HUES6 (cell line): ENCODE data around the gene IL22RA1.

Source experiments
- H3K27ac ChIP-seq: 2 replicates; pipeline ENCODE4 v1.7.0; 2013; ENCODE audit warnings: low read depth, mild to moderate bottlenecking, low read length, inconsistent platforms
- H3K27me3 ChIP-seq: 2 replicates; pipeline ENCODE4 v1.6.1; 2013; ENCODE audit warnings: low read length; ENCODE audit not compliant: control insufficient read depth, insufficient read depth
- H3K36me3 ChIP-seq: 2 replicates; pipeline ENCODE4 v1.6.1; 2013; ENCODE audit warnings: low read length; ENCODE audit not compliant: control insufficient read depth, insufficient read depth
- H3K4me1 ChIP-seq: 2 replicates; pipeline ENCODE4 v1.6.1; 2013; ENCODE audit warnings: low read length; ENCODE audit not compliant: control insufficient read depth, insufficient read depth
- H3K4me3 ChIP-seq: 2 replicates; pipeline ENCODE4 v1.5.1; 2013; ENCODE audit warnings: low read depth, low read length
- H3K9ac ChIP-seq: one replicate; pipeline ENCODE4 v1.6.1; 2013; ENCODE audit warnings: mild to moderate bottlenecking, low read length
- H3K9me3 ChIP-seq: 2 replicates; pipeline ENCODE4 v1.6.1; 2013; ENCODE audit warnings: low read depth, low read length; ENCODE audit not compliant: control insufficient read depth, insufficient read depth

The IL22RA1 gene

GRCh38 chr1:24103879-24104278 lies 39.1 kb downstream of the IL22RA1 start:
- no peak overlapping the region for H3K4me3 ChIP-seq
- no peak overlapping the region for H3K27ac ChIP-seq
- H3K9me3 ChIP-seq, result no peaks in the 10 kb centered on the region
- H3K4me1 ChIP-seq, result peaks cover 24% of the 10 kb centered on the region
- no peaks in the 10 kb centered on the region for H3K36me3 ChIP-seq
- H3K9ac ChIP-seq, result no peak overlapping the region
- no peaks in the 10 kb centered on the region for H3K27me3 ChIP-seq

DNA sequence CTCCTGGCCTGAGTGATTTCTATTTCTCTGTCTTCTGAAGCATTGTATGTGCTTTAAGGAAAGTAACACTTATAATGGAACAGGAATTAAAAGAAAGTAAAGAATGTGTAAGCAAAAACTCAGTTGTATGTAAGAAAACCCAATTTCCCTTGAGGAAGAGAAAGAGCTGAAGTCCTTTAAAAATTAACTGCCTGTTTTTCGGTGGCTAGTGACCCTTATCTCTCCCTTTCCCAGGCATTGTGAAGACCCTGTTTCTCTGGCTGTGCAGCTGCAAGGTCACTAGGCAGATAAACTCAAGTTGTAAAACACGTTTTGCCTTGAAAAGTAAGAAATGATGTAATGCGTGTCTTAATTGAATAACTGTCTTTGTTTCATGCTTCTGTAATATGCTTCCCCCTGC lies 39.5 kb downstream of the IL22RA1 start:
- H3K4me3 ChIP-seq, result no peak overlapping the region
- no peaks in the 10 kb centered on the region for H3K27me3 ChIP-seq
- H3K9me3 ChIP-seq, result no peaks in the 10 kb centered on the region
- H3K9ac ChIP-seq, result no peak overlapping the region
- H3K27ac ChIP-seq, result no peak overlapping the region
- peaks cover 19% of the 10 kb centered on the region for H3K4me1 ChIP-seq
- no peaks in the 10 kb centered on the region for H3K36me3 ChIP-seq

DNA sequence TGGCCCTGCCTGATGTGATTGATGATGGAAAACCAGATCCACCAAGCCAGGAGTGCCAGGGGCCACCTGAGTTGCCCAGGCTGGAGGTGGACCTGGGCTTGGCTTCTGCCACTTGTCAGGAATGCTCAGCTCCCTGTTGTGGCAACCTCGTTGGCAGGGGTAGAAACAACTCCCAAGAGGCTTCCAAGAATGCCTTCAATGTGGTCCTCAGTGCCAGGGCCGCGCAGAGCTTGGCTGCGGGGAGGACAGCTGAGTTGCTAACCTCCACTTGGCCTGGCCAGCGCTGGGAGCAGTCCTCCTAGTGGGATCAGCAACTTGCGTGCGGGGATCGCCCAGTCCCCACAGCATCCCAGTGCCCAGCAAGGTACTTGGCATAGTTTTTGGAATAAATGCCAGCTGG lies 40.0 kb downstream of the IL22RA1 start:
- Histone ChIP-seq H3K27ac (no peak overlapping the region), H3K4me1 (peaks cover 16% of the 10 kb centered on the region), H3K36me3 (no peaks in the 10 kb centered on the region), H3K27me3 (no peaks in the 10 kb centered on the region), H3K9ac (no peak overlapping the region), H3K4me3 (no peak overlapping the region), H3K9me3 (no peaks in the 10 kb centered on the region)

DNA sequence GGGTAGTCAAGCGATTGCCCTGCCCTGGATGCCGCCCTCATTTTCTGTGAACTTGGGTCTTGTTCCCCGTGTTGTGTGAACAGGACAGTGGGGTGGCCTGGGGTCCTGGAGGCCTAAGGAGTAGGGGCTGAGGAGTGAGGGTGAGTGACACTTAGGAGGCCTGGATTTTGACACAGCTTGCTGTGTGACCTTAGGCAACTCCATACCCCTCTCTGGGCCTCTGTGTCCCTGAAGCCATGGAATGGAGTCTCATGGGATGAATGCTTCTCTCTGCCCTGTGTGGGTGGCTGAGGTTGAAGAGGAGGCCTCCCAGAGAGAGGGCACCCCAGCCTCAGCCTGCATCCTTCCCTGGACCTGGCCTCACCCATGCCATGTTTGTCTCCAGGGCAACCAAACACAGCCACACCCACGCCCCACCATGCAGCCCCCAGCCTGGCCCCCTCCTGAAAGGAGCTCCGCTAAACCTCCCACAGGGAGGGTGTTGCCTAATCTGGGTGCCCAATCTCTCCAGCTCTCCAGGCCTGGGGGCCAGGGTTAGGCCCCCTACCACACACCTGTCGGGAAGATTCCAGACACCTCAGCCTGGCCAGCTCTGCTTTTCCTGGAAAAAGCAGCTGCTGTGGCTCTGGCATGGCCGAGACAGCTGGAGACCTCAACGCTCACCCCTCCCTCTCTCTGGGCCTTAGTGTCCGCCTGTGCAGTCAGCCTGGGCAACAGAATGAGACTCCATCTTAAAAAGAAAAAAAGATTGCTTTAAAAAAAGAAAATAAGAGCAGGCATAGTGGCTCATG lies 40.9 kb downstream of the IL22RA1 start:
- Histone ChIP-seq H3K27me3 (no peaks in the 10 kb centered on the region), H3K9ac (no peak overlapping the region), H3K4me1 (peaks cover 6% of the 10 kb centered on the region; the same call in 1 of the 2 replicates), H3K36me3 (no peaks in the 10 kb centered on the region), H3K27ac (no peak overlapping the region), H3K9me3 (no peaks in the 10 kb centered on the region), H3K4me3 (no peak overlapping the region)

DNA sequence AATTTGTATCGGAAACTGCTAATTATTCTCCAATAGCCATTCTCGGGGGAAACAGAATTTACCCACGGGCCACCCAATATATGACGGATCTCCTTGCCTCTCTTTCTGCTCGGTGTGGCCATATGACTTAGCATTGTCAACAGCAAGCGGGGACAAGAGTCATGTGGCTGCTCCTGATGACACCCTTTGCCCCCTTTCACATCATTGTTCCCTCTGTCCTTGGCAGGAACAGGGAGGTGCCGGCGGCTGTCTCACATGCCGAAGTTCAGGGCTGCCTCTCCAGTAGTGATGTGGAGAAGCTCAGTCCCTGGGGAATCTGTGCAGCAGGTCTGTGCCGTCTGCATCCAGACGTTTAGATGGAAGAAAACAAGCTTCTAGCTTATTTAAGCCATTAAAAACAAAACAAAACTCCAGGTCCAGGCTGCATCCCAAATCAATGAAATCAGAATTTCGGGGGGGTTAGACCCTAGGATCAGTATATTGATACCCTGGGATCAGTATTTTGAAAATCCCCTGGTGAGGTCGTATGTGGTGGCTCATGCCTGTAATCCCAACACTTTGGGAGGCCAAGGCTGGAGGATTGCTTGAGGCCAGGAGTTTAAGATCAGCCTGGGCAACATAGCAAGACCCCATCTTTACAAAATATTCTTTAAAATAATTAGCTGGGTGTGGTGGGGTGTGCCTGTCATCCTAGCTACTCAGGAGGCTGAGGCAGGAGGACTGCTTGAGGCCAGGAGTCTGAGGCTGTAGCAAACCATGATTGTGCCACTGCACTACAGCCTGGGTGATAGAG lies 41.8 kb downstream of the IL22RA1 start:
- no peak overlapping the region for H3K4me3 ChIP-seq
- H3K9ac ChIP-seq, result no peak overlapping the region
- H3K27ac ChIP-seq, result no peak overlapping the region
- H3K9me3 ChIP-seq, result no peaks in the 10 kb centered on the region
- H3K27me3 ChIP-seq, result no peaks in the 10 kb centered on the region
- H3K36me3 ChIP-seq, result no peaks in the 10 kb centered on the region
- H3K4me1 ChIP-seq, result 0 out of 2 replicates have a peak, but pooled peaks cover 6% of the 10 kb centered on the region

GRCh38 chr1:24098943-24099638 lies 43.8 kb downstream of the IL22RA1 start:
- no peaks in the 10 kb centered on the region for H3K9me3 ChIP-seq
- no peak overlapping the region for H3K4me3 ChIP-seq
- 0 out of 2 replicates have a peak, but pooled peaks cover 3% of the 10 kb centered on the region for H3K4me1 ChIP-seq
- H3K9ac ChIP-seq, result no peak overlapping the region
- H3K27me3 ChIP-seq, result no peaks in the 10 kb centered on the region
- H3K27ac ChIP-seq, result no peak overlapping the region
- no peaks in the 10 kb centered on the region for H3K36me3 ChIP-seq

DNA sequence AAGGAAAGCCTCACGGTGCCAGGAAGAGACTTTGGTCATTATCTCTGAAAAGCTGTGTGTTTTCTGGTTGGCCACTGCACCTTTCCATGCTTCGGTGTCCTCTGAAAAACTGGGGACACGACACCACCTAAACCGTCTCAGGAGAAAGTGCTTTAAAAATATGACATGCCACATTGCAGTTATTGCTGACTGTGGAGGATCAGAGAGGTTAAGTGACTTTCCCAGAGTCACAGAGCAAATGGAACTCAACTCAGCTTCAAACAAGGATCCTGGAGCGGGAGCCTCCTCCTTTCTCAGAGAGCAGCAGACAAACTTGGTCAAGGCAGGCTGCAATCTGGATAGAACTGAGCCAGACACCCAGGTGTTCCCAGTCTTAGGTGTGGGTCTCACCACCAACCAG lies 44.8 kb downstream of the IL22RA1 start:
- Histone ChIP-seq H3K9ac (no peak overlapping the region), H3K9me3 (no peaks in the 10 kb centered on the region), H3K36me3 (no peaks in the 10 kb centered on the region), H3K4me1 (0 out of 2 replicates have a peak, but pooled peaks cover 3% of the 10 kb centered on the region), H3K4me3 (no peak overlapping the region), H3K27me3 (no peaks in the 10 kb centered on the region), H3K27ac (no peak overlapping the region)

- no peak overlapping the region for H3K9ac ChIP-seq
- no peaks in the 10 kb centered on the region for H3K9me3 ChIP-seq
- no peaks in the 10 kb centered on the region for H3K36me3 ChIP-seq
- H3K4me3 ChIP-seq, result no peak overlapping the region
- 0 out of 2 replicates have a peak, but pooled peaks cover 3% of the 10 kb centered on the region for H3K4me1 ChIP-seq
- H3K27me3 ChIP-seq, result no peaks in the 10 kb centered on the region
- no peak overlapping the region for H3K27ac ChIP-seq
Measured at GRCh38 chr1:24097663-24098062, 45.3 kb downstream of the IL22RA1 start.

DNA sequence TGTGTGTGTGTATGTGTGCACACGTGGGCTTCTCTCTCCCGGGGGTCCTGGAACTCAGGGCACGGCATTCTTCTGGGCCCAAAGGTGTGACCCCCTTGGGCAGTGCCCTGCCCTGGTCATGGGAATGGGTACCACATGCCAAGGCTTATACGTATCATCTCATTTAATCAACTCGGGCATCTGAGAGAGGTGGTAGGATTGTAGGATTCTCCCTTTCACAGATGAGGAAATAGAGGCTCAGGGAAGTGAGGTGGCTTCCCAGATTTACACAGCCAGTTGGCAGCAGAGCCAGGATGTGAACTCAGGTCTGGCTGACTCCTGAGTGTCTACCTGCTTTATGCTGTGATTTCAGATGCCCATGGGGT lies 46.2 kb downstream of the IL22RA1 start:
- no peaks in the 10 kb centered on the region for H3K27me3 ChIP-seq
- 0 out of 2 replicates have a peak, but pooled peaks cover 6% of the 10 kb centered on the region for H3K4me1 ChIP-seq
- no peak overlapping the region for H3K27ac ChIP-seq
- no peak overlapping the region for H3K9ac ChIP-seq
- H3K36me3 ChIP-seq, result no peaks in the 10 kb centered on the region
- H3K9me3 ChIP-seq, result no peaks in the 10 kb centered on the region
- no peak overlapping the region for H3K4me3 ChIP-seq

DNA sequence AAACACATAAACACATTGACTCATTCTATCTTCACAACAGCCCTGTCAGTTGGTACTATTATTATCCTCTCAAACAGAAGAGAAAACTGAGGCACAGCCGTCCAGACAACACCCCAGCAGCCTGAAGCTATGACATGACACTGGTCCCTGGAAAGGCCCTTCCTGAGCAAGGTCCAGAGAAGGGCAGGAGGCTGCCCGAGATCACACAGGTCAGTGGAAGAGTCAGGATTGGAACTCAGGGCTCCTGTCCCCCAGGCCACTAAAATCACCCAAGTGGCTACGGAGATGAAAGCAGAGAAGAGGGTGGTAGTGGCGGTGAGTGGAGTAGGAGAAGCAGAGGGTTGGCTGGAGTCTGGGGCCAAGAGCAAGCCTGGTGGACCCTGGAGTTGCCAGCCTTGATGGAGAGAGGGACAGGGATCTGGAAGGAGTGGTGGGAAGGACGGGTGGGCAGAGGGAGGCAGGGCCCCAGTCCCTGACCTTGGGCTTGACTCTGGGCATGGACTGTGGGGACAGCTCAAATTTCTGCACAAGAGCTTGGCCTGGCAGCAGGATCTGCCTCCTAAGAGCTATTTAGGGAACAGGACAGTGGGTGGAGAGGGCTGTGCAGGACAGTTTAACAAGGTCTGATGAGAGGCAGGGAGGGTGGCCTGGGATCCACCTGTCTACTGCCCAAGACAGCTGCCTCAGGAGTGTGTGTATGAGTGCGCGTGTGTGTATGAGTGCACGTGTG lies 46.8 kb downstream of the IL22RA1 start:
- H3K9ac ChIP-seq, result no peak overlapping the region
- H3K36me3 ChIP-seq, result no peaks in the 10 kb centered on the region
- no peak overlapping the region for H3K4me3 ChIP-seq
- H3K9me3 ChIP-seq, result no peaks in the 10 kb centered on the region
- 0 out of 2 replicates have a peak, but pooled peaks cover 6% of the 10 kb centered on the region for H3K4me1 ChIP-seq
- no peak overlapping the region for H3K27ac ChIP-seq
- no peaks in the 10 kb centered on the region for H3K27me3 ChIP-seq
